B cell (primary cell): ENCODE measurements around the gene DCPS. TPM values are rescaled to one million over a fixed set of nuclear protein-coding genes. Genes with fewer than 3 reads are reported as not detected.

Experiments
- ATAC-seq: fragments of 200-7000 bp; cut with Tn5 transposase; one replicate; pipeline ENCODE4 v1.10.0; 2021; ENCODE audit warnings: low read depth, mild to moderate bottlenecking, moderate number of reproducible peaks, moderate library complexity
- CTCF ChIA-PET: fragments of 350-600 bp; sonication (Branson Sonifier 250); formaldehyde crosslinking; loops from one replicate; lab custom pipeline; 2021; ENCODE audit warnings: antibody characterized with exemption, inconsistent platforms; lab: Charles Lee
- POLR2A ChIA-PET: fragments of 350-600 bp; sonication (Branson Sonifier 250); formaldehyde crosslinking; loops from one replicate; lab custom pipeline; 2021; ENCODE audit warnings: antibody characterized with exemption; lab: Charles Lee
- DNase-seq: peaks from one replicate; pipeline ENCODE4 v3.0.0; 2013
- H2AFZ ChIP-seq: 2 replicates; pipeline ENCODE4 v1.6.1; 2012; ENCODE audit warnings: mild to moderate bottlenecking, low read depth, low read length; ENCODE audit not compliant: insufficient read depth, poor library complexity, severe bottlenecking
- H3K27ac ChIP-seq, 2 donors: 1 replicate in 1 of 2; 2 replicates in 1 of 2; pipeline ENCODE4 v1.5.1; 2012 to 2013; ENCODE audit warnings: low read length in 2 of 2, mild to moderate bottlenecking in 2 of 2, moderate library complexity in 1 of 2
- H3K27me3 ChIP-seq, 4 experiments: fragments of 200-600 bp in 1 of 4; sonication (generic) in 1 of 4; replicated peaks in 1 of 4; 1 replicate in 2 of 4; 2 replicates in 2 of 4; pipeline versions ENCODE4 v1.6.1 to v1.7.0; 2013 to 2016; ENCODE audit warnings: low read length in 3 of 4, mild to moderate bottlenecking in 2 of 4, mixed read lengths in 1 of 4, moderate library complexity in 1 of 4; ENCODE audit not compliant: insufficient read depth in 4 of 4, control insufficient read depth in 3 of 4; ENCODE audit errors: control extremely low read depth in 1 of 4
- H3K36me3 ChIP-seq, 2 experiments: replicated peaks in 1 of 2; 1 replicate in 1 of 2; 2 replicates in 1 of 2; pipeline versions ENCODE4 v1.6.1 to v1.7.1; 2013; ENCODE audit warnings: low read length in 1 of 2; ENCODE audit not compliant: insufficient read depth in 2 of 2, control insufficient read depth in 1 of 2; ENCODE audit errors: control extremely low read depth in 1 of 2, extremely low read depth in 1 of 2
- H3K4me1 ChIP-seq, 2 donors: fragments of 200-600 bp in 1 of 2; sonication (generic) in 1 of 2; 1 replicate in 1 of 2; 2 replicates in 1 of 2; pipeline versions ENCODE4 v1.5.1 to v1.6.1; 2013 to 2017; ENCODE audit warnings: low read length in 2 of 2; ENCODE audit not compliant: control insufficient read depth in 2 of 2, insufficient read depth in 2 of 2
- H3K4me2 ChIP-seq: replicated peaks from 2 replicates; pipeline ENCODE3; 2012; ENCODE audit warnings: mild to moderate bottlenecking, low read depth, low read length; ENCODE audit not compliant: poor library complexity, severe bottlenecking
- H3K4me3 ChIP-seq, 5 experiments: fragments of 200-600 bp in 1 of 5; sonication (generic) in 1 of 5; 1 replicate in 3 of 5; 2 replicates in 2 of 5; pipeline versions ENCODE4 v1.5.1 to v1.7.0; 2011 to 2016; ENCODE audit warnings: low read length in 4 of 5, mild to moderate bottlenecking in 4 of 5, low read depth in 2 of 5, control low read depth in 1 of 5, moderate library complexity in 1 of 5; ENCODE audit not compliant: insufficient read depth in 1 of 5; ENCODE audit errors: control extremely low read depth in 1 of 5, extremely low read depth in 1 of 5
- H3K79me2 ChIP-seq: fragments of 200-600 bp; sonication (generic); one replicate; pipeline ENCODE4 v1.6.0; 2016; ENCODE audit warnings: low read length; ENCODE audit not compliant: control insufficient read depth, insufficient read depth
- H3K9ac ChIP-seq: fragments of 200-600 bp; sonication (generic); 2 replicates; pipeline ENCODE4 v1.6.1; 2017; ENCODE audit warnings: mild to moderate bottlenecking, low read length, moderate library complexity
- H3K9me3 ChIP-seq, 3 donors: one replicate each; pipeline versions ENCODE4 v1.6.1 to v1.7.1; 2013; ENCODE audit warnings: low read length in 2 of 3; ENCODE audit not compliant: control insufficient read depth in 2 of 3, insufficient read depth in 1 of 3; ENCODE audit errors: control extremely low read depth in 1 of 3
- H4K20me1 ChIP-seq: 2 replicates; pipeline ENCODE4 v1.6.0; 2012; ENCODE audit warnings: mild to moderate bottlenecking, low read length; ENCODE audit not compliant: insufficient read depth, control insufficient read depth, poor library complexity, severe bottlenecking
- H3K27ac Mint-ChIP-seq: one replicate; pipeline ENCODE4 v1.8.0; 2021; ENCODE audit warnings: mixed read lengths
- H3K27me3 Mint-ChIP-seq: one replicate; pipeline ENCODE4 v1.8.0; 2021; ENCODE audit warnings: mixed read lengths
- H3K4me1 Mint-ChIP-seq: one replicate; pipeline ENCODE4 v1.8.0; 2021; ENCODE audit warnings: mixed read lengths
- H3K4me3 Mint-ChIP-seq: one replicate; pipeline ENCODE4 v1.8.0; 2021; ENCODE audit warnings: mixed read lengths
- H3K9me3 Mint-ChIP-seq: one replicate; pipeline ENCODE4 v1.8.0; 2022; ENCODE audit warnings: mixed read lengths; ENCODE audit not compliant: insufficient read depth
- EZH2 ChIP-seq: IDR thresholded peaks from 2 replicates; pipeline ENCODE4 v1.6.1; 2012; ENCODE audit warnings: borderline replicate concordance, low read depth, mild to moderate bottlenecking, moderate library complexity, low read length; ENCODE audit not compliant: insufficient read depth, poor library complexity, severe bottlenecking
- WGBS: methylation state at CpG from one replicate; pipeline ENCODE4 v1.1.5; 2013; ENCODE audit warnings: missing lambda C conversion rate; ENCODE audit not compliant: insufficient coverage; 5-methylcytosine and 5-hydroxymethylcytosine counted together
- intact Hi-C: fragments of 100-400 bp; cut with micrococcal nuclease; formaldehyde crosslinking; loops from one replicate; pipeline ENCODE4 v1.10.0; 2022
- polyA plus RNA-seq: library from polyadenylated mRNA; depleted of rRNA; stranded (reverse); fragments of >200 nt; gene quantifications from 2 replicates; pipeline ENCODE4 v1.2.3, GENCODE V29; 2012
- total RNA-seq, 2 donors: library from RNA; stranded (reverse); fragments of 120-200 nt in 1 of 2; gene quantifications; 1 replicate in 1 of 2; 2 replicates in 1 of 2; pipeline versions ENCODE4 v1.2.3 to v1.2.4, GENCODE V29; 2013 to 2022
- TF ChIP-seq, protein P1 (sequence below): fragments of 200-600 bp; IDR thresholded peaks from one replicate; pipeline ENCODE4 v1.8.0; 2022; ENCODE audit warnings: antibody characterized with exemption, mild to moderate bottlenecking

DCPS gene
- total and polyA plus RNA-seq, 2 donors (not counting 1 experiment from before 2014, with no cell fraction given) = 21.7 to 37.1 TPM

- CTCF ChIA-PET = no interaction called here
- Histone ChIP-seq H3K9me3 (no peaks in the 10 kb centered on the region), H4K20me1 (no peaks in the 10 kb centered on the region), H3K4me2 (no peak overlapping the region), H3K79me2 (no peaks in the 10 kb centered on the region), H3K36me3 (no peaks in the 10 kb centered on the region), H3K4me1 (peaks cover 4 to 8% of the 10 kb centered on the region in 2 donors), H3K9ac (no peak overlapping the region), H3K4me3 (no peak overlapping the region), H3K27ac (no peak overlapping the region), H3K27me3 (peaks cover 0 to 9% (median 0%) of the 10 kb centered on the region in 4 experiments), H2AFZ (no peak overlapping the region)
- no peak overlapping the region for H3K4me3 Mint-ChIP-seq
- WGBS = 0% methylated on average over 1 of the region's 4 CpGs
- POLR2A ChIA-PET = no interaction called here
- no peak for ATAC-seq
- TF ChIP-seq, protein P1, sequence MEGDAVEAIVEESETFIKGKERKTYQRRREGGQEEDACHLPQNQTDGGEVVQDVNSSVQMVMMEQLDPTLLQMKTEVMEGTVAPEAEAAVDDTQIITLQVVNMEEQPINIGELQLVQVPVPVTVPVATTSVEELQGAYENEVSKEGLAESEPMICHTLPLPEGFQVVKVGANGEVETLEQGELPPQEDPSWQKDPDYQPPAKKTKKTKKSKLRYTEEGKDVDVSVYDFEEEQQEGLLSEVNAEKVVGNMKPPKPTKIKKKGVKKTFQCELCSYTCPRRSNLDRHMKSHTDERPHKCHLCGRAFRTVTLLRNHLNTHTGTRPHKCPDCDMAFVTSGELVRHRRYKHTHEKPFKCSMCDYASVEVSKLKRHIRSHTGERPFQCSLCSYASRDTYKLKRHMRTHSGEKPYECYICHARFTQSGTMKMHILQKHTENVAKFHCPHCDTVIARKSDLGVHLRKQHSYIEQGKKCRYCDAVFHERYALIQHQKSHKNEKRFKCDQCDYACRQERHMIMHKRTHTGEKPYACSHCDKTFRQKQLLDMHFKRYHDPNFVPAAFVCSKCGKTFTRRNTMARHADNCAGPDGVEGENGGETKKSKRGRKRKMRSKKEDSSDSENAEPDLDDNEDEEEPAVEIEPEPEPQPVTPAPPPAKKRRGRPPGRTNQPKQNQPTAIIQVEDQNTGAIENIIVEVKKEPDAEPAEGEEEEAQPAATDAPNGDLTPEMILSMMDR = no peak
- TF ChIP-seq EZH2 = no peak
- H3K9me3 Mint-ChIP-seq = no peaks in the 10 kb centered on the region
- peaks cover 11% of the 10 kb centered on the region for H3K27me3 Mint-ChIP-seq
- intact Hi-C loops = no loop called here
- no peak for DNase-seq
- peaks cover 8% of the 10 kb centered on the region for H3K4me1 Mint-ChIP-seq
- no peak overlapping the region for H3K27ac Mint-ChIP-seq
Observed at GRCh38 chr11:126392633-126393013, 88.8 kb downstream of the DCPS start.

GRCh38 chr11:126393143-126393542 is 89.3 kb downstream of the DCPS start:
- H3K9me3 ChIP-seq = no peaks in the 10 kb centered on the region
- ATAC-seq = no peak
- Mint-ChIP-seq H3K9me3 (no peaks in the 10 kb centered on the region), H3K4me1 (peaks cover 8% of the 10 kb centered on the region), H3K4me3 (no peak overlapping the region), H3K27me3 (peaks cover 11% of the 10 kb centered on the region), H3K27ac (no peak overlapping the region)
- intact Hi-C loops = no loop called here
- H3K4me3 ChIP-seq = no peak overlapping the region
- H3K27me3 ChIP-seq = peaks cover 0 to 9% (median 0%) of the 10 kb centered on the region in 4 experiments
- H4K20me1 ChIP-seq = no peaks in the 10 kb centered on the region
- H3K36me3 ChIP-seq = no peaks in the 10 kb centered on the region
- no peaks in the 10 kb centered on the region for H3K79me2 ChIP-seq
- no peak overlapping the region for H2AFZ ChIP-seq
- H3K4me1 ChIP-seq = peaks cover 4 to 8% of the 10 kb centered on the region in 2 donors
- WGBS = 89% methylated on average over 4 of the region's 5 CpGs
- H3K27ac ChIP-seq = no peak overlapping the region
- CTCF ChIA-PET = no interaction called here
- DNase-seq = no peak
- H3K9ac ChIP-seq = no peak overlapping the region
- POLR2A ChIA-PET = no interaction called here
- no peak overlapping the region for H3K4me2 ChIP-seq
- TF ChIP-seq, protein P1 = no peak
- TF ChIP-seq EZH2 = no peak
